Neural cell (in vitro differentiated cells): ENCODE measurements around the gene DCAF8.

ENCODE experiments used
- EZH2 ChIP-seq: fragments of 200-600, 300-800 bp; shearing (Covaris generic), sonication (generic); IDR thresholded peaks from 2 replicates; pipeline ENCODE4 v1.6.1; 2014; ENCODE audit warnings: antibody characterized with exemption, low read length, borderline replicate concordance, mild to moderate bottlenecking; ENCODE audit not compliant: insufficient read depth, poor library complexity, severe bottlenecking
- MXI1 ChIP-seq: fragments of 450-650 bp; conservative IDR thresholded peaks from 2 replicates; pipeline ENCODE4 v1.6.1; 2014; ENCODE audit warnings: antibody characterized with exemption, mild to moderate bottlenecking; ENCODE audit not compliant: poor library complexity, severe bottlenecking
- POLR2AphosphoS5 ChIP-seq: IDR thresholded peaks from 2 replicates; pipeline ENCODE4 v1.6.1; 2012
- RAD21 ChIP-seq: fragments of 450-650 bp; conservative IDR thresholded peaks from 2 replicates; pipeline ENCODE4 v1.6.1; 2014; ENCODE audit warnings: antibody characterized with exemption, mild to moderate bottlenecking, moderate library complexity
- TAF1 ChIP-seq: IDR thresholded peaks from 2 replicates; pipeline ENCODE4 v1.6.1; 2012; ENCODE audit warnings: low read depth
- TF ChIP-seq, protein P1 (sequence below): fragments of 450-650 bp; IDR thresholded peaks from 2 replicates; pipeline ENCODE4 v1.5.1; 2014; ENCODE audit warnings: antibody characterized with exemption, mild to moderate bottlenecking, moderate library complexity; ENCODE audit not compliant: poor library complexity, severe bottlenecking

GRCh38 chr1:160257411-160258015 is 4.8 kb downstream of the DCAF8 start:
- TF ChIP-seq, protein P1, sequence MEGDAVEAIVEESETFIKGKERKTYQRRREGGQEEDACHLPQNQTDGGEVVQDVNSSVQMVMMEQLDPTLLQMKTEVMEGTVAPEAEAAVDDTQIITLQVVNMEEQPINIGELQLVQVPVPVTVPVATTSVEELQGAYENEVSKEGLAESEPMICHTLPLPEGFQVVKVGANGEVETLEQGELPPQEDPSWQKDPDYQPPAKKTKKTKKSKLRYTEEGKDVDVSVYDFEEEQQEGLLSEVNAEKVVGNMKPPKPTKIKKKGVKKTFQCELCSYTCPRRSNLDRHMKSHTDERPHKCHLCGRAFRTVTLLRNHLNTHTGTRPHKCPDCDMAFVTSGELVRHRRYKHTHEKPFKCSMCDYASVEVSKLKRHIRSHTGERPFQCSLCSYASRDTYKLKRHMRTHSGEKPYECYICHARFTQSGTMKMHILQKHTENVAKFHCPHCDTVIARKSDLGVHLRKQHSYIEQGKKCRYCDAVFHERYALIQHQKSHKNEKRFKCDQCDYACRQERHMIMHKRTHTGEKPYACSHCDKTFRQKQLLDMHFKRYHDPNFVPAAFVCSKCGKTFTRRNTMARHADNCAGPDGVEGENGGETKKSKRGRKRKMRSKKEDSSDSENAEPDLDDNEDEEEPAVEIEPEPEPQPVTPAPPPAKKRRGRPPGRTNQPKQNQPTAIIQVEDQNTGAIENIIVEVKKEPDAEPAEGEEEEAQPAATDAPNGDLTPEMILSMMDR = no peak
- no peak for TF ChIP-seq EZH2
- no peak for TF ChIP-seq POLR2AphosphoS5
- no peak for TF ChIP-seq TAF1
- TF ChIP-seq RAD21 = no peak
- no peak for TF ChIP-seq MXI1
